Stomach (tissue), 4 donors: ENCODE data around the gene NIPAL3.

Experiments
- CTCF ChIP-seq, 7 experiments: fragments of 450-650 bp in 4 of 7; fragments of 200-600 bp in 3 of 7; sonication (generic) in 3 of 7; IDR thresholded peaks; one replicate each; pipeline ENCODE4 v1.5.1; 2016 to 2019; ENCODE audit warnings: antibody characterized with exemption in 7 of 7, control low read depth in 2 of 7, mild to moderate bottlenecking in 1 of 7
- EP300 ChIP-seq: sonication (generic); formaldehyde crosslinking; IDR thresholded peaks from one replicate; pipeline ENCODE4 v1.6.1; 2017; ENCODE audit warnings: antibody characterized with exemption
- POLR2AphosphoS5 ChIP-seq, 3 donors: sonication (generic); formaldehyde crosslinking; IDR thresholded peaks; one replicate each; pipeline ENCODE4 v1.6.1; 2016; ENCODE audit warnings: antibody characterized with exemption in 3 of 3

GRCh38 chr1:24388331-24388885 lies 27.2 kb upstream of the NIPAL3 start:
- no peak for TF ChIP-seq CTCF (IDR thresholded peaks at IDR 0.05)
- no peak for TF ChIP-seq EP300
- TF ChIP-seq POLR2AphosphoS5 (IDR thresholded peaks at IDR 0.05) = no peak
